Fibroblast of gingiva (primary cell): ENCODE data around the gene NUDCD2.
"Not testable (repeated sequence)": the region's sequence is repeated elsewhere in the genome, so short reads cannot be mapped to it uniquely, and the experiment has no call there.

Experiments used
- DNase-seq: peaks from one replicate; pipeline ENCODE4 v3.0.0-alpha.2; 2011; ENCODE audit warnings: low read depth

The NUDCD2 gene

GRCh38 chr5:163467682-163468081 lies 7.8 kb upstream of the NUDCD2 start:
- DNase-seq, result no peak

- DNase-seq, result peak; percentile 45
Observed at GRCh38 chr5:163463063-163463435, 3.1 kb upstream of the NUDCD2 start.

GRCh38 chr5:163460562-163461171 lies 765 bp upstream of the NUDCD2 start, which contains the start of gene HMMR:
Gene HMMR (plus strand): TSS chr5:163460632. CDS start chr5:163460693, 61 bp downstream.
- DNase-seq, result no peak

- DNase-seq, result no peak
Observed at GRCh38 chr5:163459462-163459818, 462 bp downstream of the NUDCD2 start.

GRCh38 chr5:163458778-163459385 lies 1.0 kb downstream of the NUDCD2 start:
- DNase-seq, result no peak

GRCh38 chr5:163456840-163457239 lies 3.1 kb downstream of the NUDCD2 start:
- DNase-seq, result no peak

- DNase-seq, result no peak
Observed at GRCh38 chr5:163456029-163456589, 3.8 kb downstream of the NUDCD2 start.

GRCh38 chr5:163455406-163455805 lies 4.5 kb downstream of the NUDCD2 start:
- DNase-seq, result not testable (repeated sequence)

- DNase-seq, result no peak
Observed at GRCh38 chr5:163453705-163454104, 6.2 kb downstream of the NUDCD2 start.

GRCh38 chr5:163451489-163451888 lies 8.4 kb downstream of the NUDCD2 start:
- no peak for DNase-seq

- no peak for DNase-seq
Observed at GRCh38 chr5:163448491-163448890, 11.4 kb downstream of the NUDCD2 start.

GRCh38 chr5:163447875-163448274 lies 12.0 kb downstream of the NUDCD2 start:
- DNase-seq, result no peak

GRCh38 chr5:163447191-163447590 lies 12.7 kb downstream of the NUDCD2 start:
- no peak for DNase-seq

- DNase-seq, result no peak
Observed at GRCh38 chr5:163445345-163445744, 14.6 kb downstream of the NUDCD2 start.

GRCh38 chr5:163444526-163444925 lies 15.4 kb downstream of the NUDCD2 start:
- no peak for DNase-seq

GRCh38 chr5:163440954-163441353 lies 18.9 kb downstream of the NUDCD2 start:
- DNase-seq, result no peak

- DNase-seq, result no peak
Observed at GRCh38 chr5:163439092-163439425, 20.8 kb downstream of the NUDCD2 start.

GRCh38 chr5:163437309-163438182 lies 22.4 kb downstream of the NUDCD2 start, which contains the start of gene CCNG1:
Gene CCNG1 (plus strand): TSS chr5:163437595. CDS start chr5:163439257, 1,662 bp downstream.
- peak; percentile 95 for DNase-seq

- DNase-seq, result no peak
Observed at GRCh38 chr5:163437011-163437308, 22.9 kb downstream of the NUDCD2 start.

GRCh38 chr5:163436515-163436914 lies 23.4 kb downstream of the NUDCD2 start:
- DNase-seq, result no peak

GRCh38 chr5:163434401-163434866 lies 25.5 kb downstream of the NUDCD2 start:
- no peak for DNase-seq

GRCh38 chr5:163433271-163433670 lies 26.6 kb downstream of the NUDCD2 start:
- no peak for DNase-seq

GRCh38 chr5:163432544-163432943 lies 27.4 kb downstream of the NUDCD2 start:
- no peak for DNase-seq
